Measurements from ENCODE around the gene PAPLN.

DNA sequence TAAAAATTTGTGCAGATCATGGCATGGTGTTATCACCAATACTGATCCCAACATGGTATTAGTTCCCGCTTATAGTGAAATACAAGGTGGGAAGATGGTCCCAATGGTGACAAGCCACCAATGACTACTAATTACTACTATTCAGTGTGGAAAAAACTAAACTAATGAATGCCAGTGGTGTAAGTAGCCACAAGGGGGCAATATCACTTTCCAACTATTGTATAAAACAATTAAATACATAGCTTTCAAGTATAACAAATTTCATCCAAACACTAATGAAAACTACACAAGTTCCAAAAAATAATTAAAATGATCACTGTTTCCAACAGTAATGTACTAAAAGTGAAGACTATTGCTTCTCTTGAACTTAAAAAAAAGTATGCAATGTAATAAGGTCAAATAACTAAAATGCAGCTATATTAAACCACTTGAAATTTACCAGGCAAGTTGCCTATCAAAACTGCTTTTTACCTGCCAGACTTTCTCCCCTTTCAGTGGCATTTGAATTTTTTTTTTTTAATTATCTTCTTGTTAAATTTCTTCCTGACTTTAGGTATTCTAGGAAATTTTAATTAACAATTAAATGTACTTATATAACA is 58.0 kb downstream of the PAPLN start:
- no peak for TF ChIP-seq EZH2phosphoT487 (IDR thresholded peaks at IDR 0.05; ENCODE audit: low read depth, severe bottlenecking, unreplicated experiment)
- TF ChIP-seq, protein P1, sequence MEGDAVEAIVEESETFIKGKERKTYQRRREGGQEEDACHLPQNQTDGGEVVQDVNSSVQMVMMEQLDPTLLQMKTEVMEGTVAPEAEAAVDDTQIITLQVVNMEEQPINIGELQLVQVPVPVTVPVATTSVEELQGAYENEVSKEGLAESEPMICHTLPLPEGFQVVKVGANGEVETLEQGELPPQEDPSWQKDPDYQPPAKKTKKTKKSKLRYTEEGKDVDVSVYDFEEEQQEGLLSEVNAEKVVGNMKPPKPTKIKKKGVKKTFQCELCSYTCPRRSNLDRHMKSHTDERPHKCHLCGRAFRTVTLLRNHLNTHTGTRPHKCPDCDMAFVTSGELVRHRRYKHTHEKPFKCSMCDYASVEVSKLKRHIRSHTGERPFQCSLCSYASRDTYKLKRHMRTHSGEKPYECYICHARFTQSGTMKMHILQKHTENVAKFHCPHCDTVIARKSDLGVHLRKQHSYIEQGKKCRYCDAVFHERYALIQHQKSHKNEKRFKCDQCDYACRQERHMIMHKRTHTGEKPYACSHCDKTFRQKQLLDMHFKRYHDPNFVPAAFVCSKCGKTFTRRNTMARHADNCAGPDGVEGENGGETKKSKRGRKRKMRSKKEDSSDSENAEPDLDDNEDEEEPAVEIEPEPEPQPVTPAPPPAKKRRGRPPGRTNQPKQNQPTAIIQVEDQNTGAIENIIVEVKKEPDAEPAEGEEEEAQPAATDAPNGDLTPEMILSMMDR (IDR thresholded peaks at IDR 0.05; ENCODE audit: poor library complexity) = peak; percentile 77

All from hepatocyte (in vitro differentiated cells).